Islet of Langerhans (tissue), 1 donor: Measurements from ENCODE around the gene G3BP2.
"Not testable (repeated sequence)": the region's sequence is repeated elsewhere in the genome, so short reads cannot be mapped to it uniquely, and the experiment has no call there.

Experiments
- FAIRE-seq: peaks from one replicate; lab custom pipeline; 2011; peaks lifted over from hg19 to GRCh38; lab: Jason Lieb, UNC

The G3BP2 gene

GRCh38 chr4:75673027-75673958 is at the start of gene G3BP2:
Gene G3BP2 (minus strand): TSS chr4:75673411. CDS start chr4:75662025, 11,386 bp downstream.
- peak; percentile 86 for FAIRE-seq

- no peak for FAIRE-seq
Observed at GRCh38 chr4:75722417-75722816, 49.2 kb upstream of the G3BP2 start.

- FAIRE-seq, result no peak
Observed at GRCh38 chr4:75718529-75718928, 45.3 kb upstream of the G3BP2 start.

- FAIRE-seq, result no peak
Observed at GRCh38 chr4:75717408-75717807, 44.2 kb upstream of the G3BP2 start.

- not testable (repeated sequence) for FAIRE-seq
Observed at GRCh38 chr4:75716054-75716453, 42.8 kb upstream of the G3BP2 start.

GRCh38 chr4:75715105-75715799 is 42.0 kb upstream of the G3BP2 start:
- no peak for FAIRE-seq

GRCh38 chr4:75714704-75715103 is 41.5 kb upstream of the G3BP2 start:
- FAIRE-seq, result no peak

GRCh38 chr4:75714011-75714410 is 40.8 kb upstream of the G3BP2 start:
- no peak for FAIRE-seq

GRCh38 chr4:75710246-75710645 is 37.0 kb upstream of the G3BP2 start:
- no peak for FAIRE-seq

- no peak for FAIRE-seq
Observed at GRCh38 chr4:75708218-75708691, 35.0 kb upstream of the G3BP2 start.

GRCh38 chr4:75705198-75705977 is 32.2 kb upstream of the G3BP2 start:
- no peak for FAIRE-seq

- no peak for FAIRE-seq
Observed at GRCh38 chr4:75702919-75703411, 29.8 kb upstream of the G3BP2 start.

- no peak for FAIRE-seq
Observed at GRCh38 chr4:75699299-75699698, 26.1 kb upstream of the G3BP2 start.

- no peak for FAIRE-seq
Observed at GRCh38 chr4:75698963-75699228, 25.7 kb upstream of the G3BP2 start.

GRCh38 chr4:75698162-75698962 is 25.2 kb upstream of the G3BP2 start:
- FAIRE-seq, result no peak

- no peak for FAIRE-seq
Observed at GRCh38 chr4:75696581-75696980, 23.4 kb upstream of the G3BP2 start.

- FAIRE-seq, result peak; percentile 89
Observed at GRCh38 chr4:75696071-75696470, 22.9 kb upstream of the G3BP2 start.

- FAIRE-seq, result not testable (repeated sequence)
Observed at GRCh38 chr4:75692066-75692465, 18.9 kb upstream of the G3BP2 start.

GRCh38 chr4:75687125-75687524 is 13.9 kb upstream of the G3BP2 start:
- FAIRE-seq, result not testable (repeated sequence)

- FAIRE-seq, result no peak
Observed at GRCh38 chr4:75686346-75686745, 13.1 kb upstream of the G3BP2 start.

GRCh38 chr4:75685546-75686189 is 12.5 kb upstream of the G3BP2 start:
- FAIRE-seq, result no peak
